Right atrium auricular region (tissue), 2 donors: ENCODE results near the gene AGO1. TPM values are rescaled to one million over a fixed set of nuclear protein-coding genes. Genes with fewer than 3 reads are reported as not detected.

ENCODE experiments used
- DNase-seq: peaks from one replicate; pipeline ENCODE4 v3.0.0-alpha.2; 2019; ENCODE audit warnings: low spot score
- H3K27ac ChIP-seq, 2 donors: fragments of 200-600 bp; sonication (generic); 1 replicate in 1 of 2; 2 replicates in 1 of 2; pipeline ENCODE4 v1.5.1; 2016 to 2019
- H3K27me3 ChIP-seq, 2 donors: fragments of 200-600 bp; sonication (generic); one replicate each; pipeline versions ENCODE4 v1.5.1 to v1.6.0; 2017 to 2019
- H3K36me3 ChIP-seq: fragments of 200-600 bp; sonication (generic); one replicate; pipeline ENCODE4 v1.5.1; 2016
- H3K4me1 ChIP-seq, 2 donors: fragments of 200-600 bp; sonication (generic); one replicate each; pipeline versions ENCODE4 v1.5.1 to v1.6.0; 2017 to 2019
- H3K4me3 ChIP-seq, 2 donors: fragments of 200-600 bp; sonication (generic); 1 replicate in 1 of 2; 2 replicates in 1 of 2; pipeline ENCODE4 v1.5.1; 2017 to 2019; ENCODE audit warnings: mild to moderate bottlenecking in 1 of 2, moderate library complexity in 1 of 2
- H3K9me3 ChIP-seq, 2 donors: fragments of 200-600 bp; sonication (generic); one replicate each; pipeline ENCODE4 v1.5.1; 2019
- total RNA-seq, 2 donors: library from RNA; depleted of rRNA; stranded (reverse); fragments of >200 nt; gene quantifications; one replicate each; pipeline ENCODE4 v1.1.0, GENCODE V29; 2016
- TF ChIP-seq, protein P1 (sequence below), 2 donors: fragments of 200-600 bp; sonication (generic); IDR thresholded peaks; one replicate each; pipeline ENCODE4 v1.5.1; 2019; ENCODE audit warnings: antibody characterized with exemption in 2 of 2

AGO1 gene
- total RNA-seq, 2 donors from 2014 or later = 20.3 to 22.1 TPM

DNA sequence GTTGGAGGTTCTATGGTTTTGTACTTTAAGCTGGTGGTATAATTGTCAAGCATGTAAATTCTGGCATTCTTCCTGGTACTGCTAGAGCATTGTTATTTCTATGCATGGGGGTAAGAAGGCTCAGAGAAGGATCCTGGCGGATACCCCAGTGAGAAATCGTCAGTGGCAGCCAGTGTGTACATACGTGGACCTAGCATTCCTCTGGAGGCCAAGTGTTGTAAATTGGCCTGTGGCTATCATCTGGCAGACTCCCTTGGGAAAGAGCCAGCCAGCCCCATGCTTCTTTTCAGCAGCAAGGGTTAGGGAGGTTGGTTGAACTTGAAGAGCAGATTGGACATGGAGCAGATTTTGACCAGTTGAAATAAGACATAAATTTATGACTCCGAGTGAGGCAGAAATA is 42.7 kb downstream of the AGO1 start:
- no peaks in the 10 kb centered on the region for H3K27me3 ChIP-seq
- no peak for DNase-seq
- H3K4me3 ChIP-seq = no peak overlapping the region
- H3K9me3 ChIP-seq = no peaks in the 10 kb centered on the region
- H3K4me1 ChIP-seq = peaks cover 0 to 7% of the 10 kb centered on the region in 2 donors
- H3K36me3 ChIP-seq = peaks cover 2% of the 10 kb centered on the region
- TF ChIP-seq, protein P1, sequence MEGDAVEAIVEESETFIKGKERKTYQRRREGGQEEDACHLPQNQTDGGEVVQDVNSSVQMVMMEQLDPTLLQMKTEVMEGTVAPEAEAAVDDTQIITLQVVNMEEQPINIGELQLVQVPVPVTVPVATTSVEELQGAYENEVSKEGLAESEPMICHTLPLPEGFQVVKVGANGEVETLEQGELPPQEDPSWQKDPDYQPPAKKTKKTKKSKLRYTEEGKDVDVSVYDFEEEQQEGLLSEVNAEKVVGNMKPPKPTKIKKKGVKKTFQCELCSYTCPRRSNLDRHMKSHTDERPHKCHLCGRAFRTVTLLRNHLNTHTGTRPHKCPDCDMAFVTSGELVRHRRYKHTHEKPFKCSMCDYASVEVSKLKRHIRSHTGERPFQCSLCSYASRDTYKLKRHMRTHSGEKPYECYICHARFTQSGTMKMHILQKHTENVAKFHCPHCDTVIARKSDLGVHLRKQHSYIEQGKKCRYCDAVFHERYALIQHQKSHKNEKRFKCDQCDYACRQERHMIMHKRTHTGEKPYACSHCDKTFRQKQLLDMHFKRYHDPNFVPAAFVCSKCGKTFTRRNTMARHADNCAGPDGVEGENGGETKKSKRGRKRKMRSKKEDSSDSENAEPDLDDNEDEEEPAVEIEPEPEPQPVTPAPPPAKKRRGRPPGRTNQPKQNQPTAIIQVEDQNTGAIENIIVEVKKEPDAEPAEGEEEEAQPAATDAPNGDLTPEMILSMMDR (IDR thresholded peaks at IDR 0.05) = no peak
- peak overlapping the region in 1 of 2 donors; percentile 25 for H3K27ac ChIP-seq

DNA sequence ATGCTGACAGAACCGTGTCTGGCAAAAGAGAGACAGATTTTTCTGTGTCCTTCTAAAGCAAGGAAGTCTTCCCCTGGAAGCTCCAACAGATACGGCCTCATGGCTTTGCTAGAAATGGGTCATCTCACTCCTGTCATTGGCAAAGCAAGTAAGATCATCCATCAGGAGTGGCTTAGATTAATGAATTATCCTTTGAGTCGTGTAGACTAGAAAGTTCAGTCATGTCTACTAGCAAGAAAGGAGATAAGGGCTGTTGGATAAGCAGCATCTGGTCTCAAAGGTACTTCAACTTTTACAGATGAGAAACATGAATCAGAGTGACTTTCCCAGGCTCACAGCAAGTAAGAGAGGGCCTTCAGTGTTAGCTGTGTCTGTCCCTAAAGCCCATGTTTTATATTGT is 44.5 kb downstream of the AGO1 start:
- H3K36me3 ChIP-seq = no peaks in the 10 kb centered on the region
- DNase-seq = no peak
- TF ChIP-seq, protein P1 (IDR thresholded peaks at IDR 0.05) = no peak

DNA sequence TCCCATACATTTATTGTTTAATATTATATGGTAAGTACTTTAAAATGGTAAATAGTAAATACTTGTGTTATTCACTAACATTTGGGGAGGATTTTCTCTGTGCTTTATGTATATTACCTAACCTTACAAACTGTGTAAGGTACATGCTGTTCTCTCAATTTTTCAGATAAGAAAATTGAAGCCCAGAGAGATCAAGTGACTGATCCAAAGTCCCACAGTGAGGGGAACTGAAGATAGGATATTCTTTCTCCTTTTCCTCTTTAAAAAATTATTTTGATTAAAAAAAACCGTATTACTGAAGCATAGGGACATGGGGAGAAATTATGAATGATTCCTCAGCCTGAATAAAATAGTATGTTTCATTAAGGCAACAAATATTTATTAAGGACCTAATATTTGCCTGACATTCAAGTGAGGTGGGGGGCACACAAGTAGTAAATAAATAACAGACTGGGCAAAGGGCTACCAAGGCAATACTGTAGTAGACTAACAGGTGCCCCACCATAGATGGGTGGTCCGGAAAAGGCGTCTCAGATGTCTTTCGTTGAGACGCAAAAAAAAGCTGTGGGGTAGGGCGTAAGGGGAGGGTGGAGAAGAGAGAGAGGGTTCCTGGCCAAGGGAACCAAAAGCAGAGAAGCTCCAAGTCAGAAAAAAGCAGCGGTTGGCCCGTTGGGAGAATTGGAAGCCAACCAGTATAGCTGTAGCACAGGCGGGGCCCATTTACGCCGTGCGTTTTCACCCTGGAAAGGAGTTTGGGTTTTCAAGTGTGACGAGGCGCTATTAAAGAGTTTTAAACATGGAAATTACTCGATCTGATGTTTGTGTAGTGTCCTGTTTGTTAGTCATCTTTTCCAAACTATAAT is 47.0 kb downstream of the AGO1 start:
- H3K4me1 ChIP-seq = peaks cover 0 to 24% of the 10 kb centered on the region in 2 donors
- no peaks in the 10 kb centered on the region for H3K36me3 ChIP-seq
- no peaks in the 10 kb centered on the region for H3K9me3 ChIP-seq
- TF ChIP-seq, protein P1 (IDR thresholded peaks at IDR 0.05) = no peak
- DNase-seq = peak; percentile 75
- peak overlapping the region; percentile 81 to 93 for H3K4me3 ChIP-seq
- H3K27ac ChIP-seq = peak overlapping the region; percentile 99
- no peaks in the 10 kb centered on the region for H3K27me3 ChIP-seq

More for the DNA sequence above, 44.5 kb downstream of the AGO1 start:
- Histone ChIP-seq H3K27ac (no peak overlapping the region), H3K27me3 (no peaks in the 10 kb centered on the region), H3K4me1 (peaks cover 0 to 15% of the 10 kb centered on the region in 2 donors), H3K4me3 (no peak overlapping the region), H3K9me3 (no peaks in the 10 kb centered on the region)

DNA sequence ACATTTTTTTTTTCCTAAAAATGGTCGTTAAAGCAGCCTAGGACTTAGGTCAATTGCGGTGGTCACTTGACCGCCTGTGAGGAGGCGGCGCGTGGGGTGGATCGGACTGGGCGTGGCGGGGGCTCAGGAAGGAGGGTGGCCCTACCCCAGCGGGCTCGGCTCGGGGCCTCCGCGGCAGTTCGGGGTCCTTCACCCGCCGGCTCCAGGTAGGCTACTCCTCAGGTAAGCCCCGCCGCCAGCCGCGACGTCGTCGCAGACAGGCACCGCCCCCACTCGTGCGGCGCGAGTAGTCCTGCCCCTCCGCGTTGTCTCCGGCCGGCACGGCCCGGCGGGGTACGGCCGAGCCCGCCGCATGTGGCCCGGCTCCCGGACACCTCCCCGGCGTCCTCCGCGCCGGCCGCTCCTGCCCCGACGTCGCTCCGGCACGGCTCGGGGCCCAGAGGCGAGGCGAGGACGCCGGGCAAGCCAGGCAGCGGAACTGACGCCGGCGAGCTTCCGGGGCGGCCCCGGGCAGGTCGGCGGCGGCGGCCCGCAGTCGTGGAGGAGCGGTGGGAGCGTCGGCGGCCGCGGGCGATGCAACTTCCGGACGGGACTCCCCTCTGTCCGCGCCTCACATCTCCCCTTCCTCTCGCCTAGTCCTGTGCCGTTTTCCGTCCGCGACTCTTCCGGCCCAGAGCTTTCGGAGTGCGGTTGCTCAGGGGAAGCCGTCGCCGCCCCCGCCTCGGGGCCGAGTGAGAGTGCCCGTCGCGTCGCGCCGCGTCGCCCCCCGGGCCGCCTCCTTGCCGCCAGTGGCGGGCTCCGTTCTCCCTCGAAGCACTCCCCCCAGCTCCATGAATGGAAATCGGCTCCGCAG is 47.8 kb downstream of the AGO1 start, which contains the start of gene AGO3:
TSS of gene AGO3 (plus strand) at position 513 of the 853 bp plus-strand sequence. CDS start at position 835, 322 bp downstream.
- TF ChIP-seq, protein P1 (IDR thresholded peaks at IDR 0.05) = no peak
- DNase-seq = peak; percentile 73
- peaks cover 0 to 30% of the 10 kb centered on the region in 2 donors for H3K4me1 ChIP-seq

DNA sequence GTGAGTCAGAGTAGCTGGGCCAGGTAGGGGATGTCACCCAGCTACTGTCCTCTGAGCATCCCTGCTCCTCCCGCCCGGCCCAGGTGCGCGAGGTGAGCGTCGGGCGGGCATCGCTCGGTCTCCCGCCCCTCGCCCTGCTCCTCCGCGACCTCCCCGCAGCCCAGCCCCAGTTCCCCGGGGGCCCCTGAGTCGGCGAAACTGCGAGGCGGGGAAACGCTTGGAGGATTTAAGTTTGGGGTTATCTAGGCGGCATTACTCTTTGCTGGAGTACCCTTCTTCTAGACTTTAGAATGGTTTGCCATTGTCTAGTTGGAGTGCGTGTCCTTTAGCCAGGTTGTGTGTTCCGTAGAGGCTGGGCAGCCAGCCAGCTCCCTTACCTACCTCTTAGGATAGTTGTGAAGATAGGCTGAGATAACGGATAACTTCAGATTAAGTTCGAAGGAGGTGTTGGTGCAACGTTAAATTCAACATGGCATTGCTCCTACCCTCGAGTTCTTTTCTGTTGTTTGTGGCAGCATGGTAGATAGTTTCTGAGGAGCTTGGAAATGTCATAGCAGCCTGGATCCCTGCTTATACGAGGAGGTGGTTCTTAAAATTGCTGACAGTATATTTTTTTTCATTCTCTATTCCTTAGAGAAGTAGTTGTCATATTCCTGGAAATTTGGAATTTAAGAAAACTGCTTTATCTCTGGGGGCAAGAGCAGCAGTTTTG is 48.6 kb downstream of the AGO1 start:
- peaks cover 0 to 27% of the 10 kb centered on the region in 2 donors for H3K4me1 ChIP-seq
- no peaks in the 10 kb centered on the region for H3K9me3 ChIP-seq
- DNase-seq = no peak
- TF ChIP-seq, protein P1 (IDR thresholded peaks at IDR 0.05) = no peak
- H3K36me3 ChIP-seq = no peaks in the 10 kb centered on the region
- H3K27ac ChIP-seq = peak overlapping the region; percentile 99
- H3K4me3 ChIP-seq = peak overlapping the region; percentile 81 to 93
- H3K27me3 ChIP-seq = no peaks in the 10 kb centered on the region

More for the DNA sequence above, 47.8 kb downstream of the AGO1 start, which contains the start of gene AGO3:
- Histone ChIP-seq H3K27me3 (no peaks in the 10 kb centered on the region), H3K9me3 (no peaks in the 10 kb centered on the region), H3K27ac (peak within 1 kb of the TSS; percentile 99), H3K36me3 (no peaks in the 10 kb centered on the region), H3K4me3 (peak within 1 kb of the TSS; percentile 81 to 93)
